Suprapubic skin (tissue), 4 donors: ENCODE data around the gene SLC38A9. TPM values are rescaled to one million over a fixed set of nuclear protein-coding genes. Genes with fewer than 3 reads are reported as not detected.

ENCODE experiments used
- DNase-seq, 2 donors: peaks; one replicate each; pipeline ENCODE4 v3.0.0-alpha.2; 2019; ENCODE audit warnings: low spot score in 2 of 2
- H3K27ac ChIP-seq: fragments of 200-600 bp; sonication (generic); one replicate; pipeline ENCODE4 v1.5.1; 2019
- H3K27me3 ChIP-seq: fragments of 200-600 bp; sonication (generic); one replicate; pipeline ENCODE4 v1.5.1; 2019
- H3K36me3 ChIP-seq: fragments of 200-600 bp; sonication (generic); one replicate; pipeline ENCODE4 v1.5.1; 2019
- H3K4me1 ChIP-seq: fragments of 200-600 bp; sonication (generic); one replicate; pipeline ENCODE4 v1.5.1; 2019
- H3K4me3 ChIP-seq: fragments of 200-600 bp; sonication (generic); one replicate; pipeline ENCODE4 v1.5.1; 2019; ENCODE audit warnings: mild to moderate bottlenecking
- H3K9me3 ChIP-seq: fragments of 200-600 bp; sonication (generic); one replicate; pipeline ENCODE4 v1.5.1; 2019
- CTCF ChIP-seq, 2 donors: fragments of 200-600 bp in 1 of 2; fragments of 450-650 bp in 1 of 2; sonication (generic) in 1 of 2; IDR thresholded peaks; one replicate each; pipeline ENCODE4 v1.5.1; 2016 to 2019; ENCODE audit warnings: antibody characterized with exemption in 2 of 2, mild to moderate bottlenecking in 1 of 2, moderate library complexity in 1 of 2
- EP300 ChIP-seq: sonication (generic); formaldehyde crosslinking; IDR thresholded peaks from one replicate; pipeline ENCODE4 v1.6.1; 2017; ENCODE audit warnings: antibody characterized with exemption
- POLR2A ChIP-seq, 2 donors: fragments of 450-650 bp; IDR thresholded peaks; one replicate each; pipeline ENCODE4 v1.6.1; 2017; ENCODE audit warnings: antibody characterized with exemption in 2 of 2, mild to moderate bottlenecking in 2 of 2, moderate library complexity in 2 of 2
- POLR2AphosphoS5 ChIP-seq, 3 donors: sonication (generic); formaldehyde crosslinking; IDR thresholded peaks; one replicate each; pipeline ENCODE4 v1.6.1; 2017; ENCODE audit warnings: antibody characterized with exemption in 3 of 3
- WGBS: methylation state at CpG from one replicate; pipeline ENCODE4 v1.1.5; 2018; 5-methylcytosine and 5-hydroxymethylcytosine counted together
- total RNA-seq, 4 donors: library from RNA; depleted of rRNA; stranded (reverse); fragments of >200 nt; gene quantifications; one replicate each; pipeline ENCODE4 v1.1.0, GENCODE V29; 2016

Gene SLC38A9
- total RNA-seq, 4 donors from 2014 or later = 13.9 to 52.6 (median 19.7) TPM

- H3K27ac ChIP-seq = peak overlapping the region; percentile 94
- no peak for DNase-seq
- H3K36me3 ChIP-seq = no peaks in the 10 kb centered on the region
- no peaks in the 10 kb centered on the region for H3K27me3 ChIP-seq
- no peak overlapping the region for H3K4me3 ChIP-seq
- peaks cover 64% of the 10 kb centered on the region for H3K4me1 ChIP-seq
- WGBS = 22% methylated on average over 1 of the region's 1 CpG
- H3K9me3 ChIP-seq = no peaks in the 10 kb centered on the region
- TF ChIP-seq EP300 (no peak), CTCF (IDR thresholded peaks at IDR 0.05) (no peak), POLR2AphosphoS5 (IDR thresholded peaks at IDR 0.05) (peak in 1 of 3 donors; percentile 3), POLR2A (IDR thresholded peaks at IDR 0.05) (no peak)
Observed at GRCh38 chr5:55601628-55602027, 110.5 kb downstream of the SLC38A9 start.

- Histone ChIP-seq H3K27ac (peak overlapping the region; percentile 94), H3K27me3 (no peaks in the 10 kb centered on the region), H3K36me3 (no peaks in the 10 kb centered on the region), H3K4me1 (peaks cover 64% of the 10 kb centered on the region), H3K4me3 (peak overlapping the region; percentile 23), H3K9me3 (no peaks in the 10 kb centered on the region)
- DNase-seq = peak; percentile 89 to 92
- 10% methylated on average over 8 of the region's 8 CpGs for WGBS
- no peak for TF ChIP-seq CTCF (IDR thresholded peaks at IDR 0.05)
- TF ChIP-seq POLR2A (IDR thresholded peaks at IDR 0.05) = no peak
- TF ChIP-seq EP300 = peak; percentile 40
- peak in 2 of 3 donors; percentile 82 to 92 for TF ChIP-seq POLR2AphosphoS5 (IDR thresholded peaks at IDR 0.05)
Observed at GRCh38 chr5:55601204-55601618, 110.9 kb downstream of the SLC38A9 start.

GRCh38 chr5:55600497-55601203 lies 111.5 kb downstream of the SLC38A9 start:
- DNase-seq = no peak
- Histone ChIP-seq H3K36me3 (no peaks in the 10 kb centered on the region), H3K4me3 (peak overlapping the region; percentile 23), H3K9me3 (no peaks in the 10 kb centered on the region), H3K27me3 (no peaks in the 10 kb centered on the region), H3K4me1 (peaks cover 64% of the 10 kb centered on the region), H3K27ac (peak overlapping the region; percentile 94)
- 18% methylated on average over 6 of the region's 6 CpGs for WGBS
- TF ChIP-seq EP300 (peak; percentile 28), POLR2A (IDR thresholded peaks at IDR 0.05) (no peak), POLR2AphosphoS5 (IDR thresholded peaks at IDR 0.05) (no peak), CTCF (IDR thresholded peaks at IDR 0.05) (no peak)

GRCh38 chr5:55600086-55600485 lies 112.0 kb downstream of the SLC38A9 start:
- 78% methylated on average over 3 of the region's 3 CpGs for WGBS
- no peaks in the 10 kb centered on the region for H3K9me3 ChIP-seq
- H3K27ac ChIP-seq = peak overlapping the region; percentile 94
- H3K36me3 ChIP-seq = no peaks in the 10 kb centered on the region
- peaks cover 64% of the 10 kb centered on the region for H3K4me1 ChIP-seq
- DNase-seq = no peak
- peak overlapping the region; percentile 23 for H3K4me3 ChIP-seq
- no peaks in the 10 kb centered on the region for H3K27me3 ChIP-seq
- TF ChIP-seq EP300 (no peak), POLR2AphosphoS5 (IDR thresholded peaks at IDR 0.05) (no peak), CTCF (IDR thresholded peaks at IDR 0.05) (no peak), POLR2A (IDR thresholded peaks at IDR 0.05) (no peak)

DNA sequence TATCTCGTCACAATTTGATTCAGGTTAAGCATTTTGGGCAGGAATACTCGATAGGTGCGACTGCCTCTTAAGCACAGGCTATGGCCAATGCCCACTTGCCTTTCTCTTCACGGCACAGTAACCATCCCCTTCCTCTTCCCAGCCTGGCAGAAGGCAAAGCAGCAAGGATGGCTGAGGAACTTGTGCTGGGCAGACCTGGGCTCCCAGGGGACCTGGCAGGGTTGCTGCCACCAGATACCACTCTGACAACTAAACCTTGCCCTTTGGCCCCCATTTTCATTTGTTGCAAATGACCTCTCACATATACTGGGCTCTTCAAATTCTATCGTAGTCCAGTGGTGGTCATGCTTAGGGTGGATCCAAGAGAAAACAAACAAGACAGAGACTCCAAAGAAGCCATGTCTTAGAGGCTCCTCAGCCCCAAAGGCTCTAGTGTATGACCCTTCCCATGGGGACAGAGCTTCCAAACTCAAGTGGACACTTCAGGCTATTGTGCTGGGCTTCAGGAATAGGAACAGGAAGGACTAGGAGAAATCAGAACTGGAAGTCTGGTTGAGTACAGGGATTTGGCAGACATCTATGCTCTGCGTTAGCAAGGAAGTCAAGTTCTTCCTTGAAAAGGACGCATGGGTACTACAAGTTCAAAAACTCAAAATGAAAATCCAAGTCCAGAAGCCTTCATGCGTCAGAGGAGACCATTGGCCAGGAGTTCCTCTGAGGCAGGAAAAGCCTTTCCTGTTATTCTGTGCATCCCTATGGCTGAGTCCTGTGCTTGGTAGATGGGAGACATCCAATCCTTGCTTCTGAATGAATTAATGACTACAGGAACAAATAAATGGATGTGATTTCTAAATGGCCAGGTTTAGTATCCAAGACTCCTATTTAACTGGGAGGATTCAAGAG lies 112.7 kb downstream of the SLC38A9 start:
- H3K27me3 ChIP-seq = no peaks in the 10 kb centered on the region
- no peak overlapping the region for H3K4me3 ChIP-seq
- TF ChIP-seq POLR2A (IDR thresholded peaks at IDR 0.05) = no peak
- no peak for TF ChIP-seq EP300
- no peak for DNase-seq
- no peaks in the 10 kb centered on the region for H3K36me3 ChIP-seq
- 89% methylated on average over 8 of the region's 8 CpGs for WGBS
- H3K4me1 ChIP-seq = peaks cover 64% of the 10 kb centered on the region
- H3K27ac ChIP-seq = peak overlapping the region; percentile 94
- no peaks in the 10 kb centered on the region for H3K9me3 ChIP-seq
